ENCODE data around the gene PTPN5. TPM values are rescaled to one million over a fixed set of nuclear protein-coding genes. Genes with fewer than 3 reads are reported as not detected.

The PTPN5 gene
- total RNA-seq, 1 experiment from 2014 or later = 1.4 TPM

- TF ChIP-seq, protein P1, sequence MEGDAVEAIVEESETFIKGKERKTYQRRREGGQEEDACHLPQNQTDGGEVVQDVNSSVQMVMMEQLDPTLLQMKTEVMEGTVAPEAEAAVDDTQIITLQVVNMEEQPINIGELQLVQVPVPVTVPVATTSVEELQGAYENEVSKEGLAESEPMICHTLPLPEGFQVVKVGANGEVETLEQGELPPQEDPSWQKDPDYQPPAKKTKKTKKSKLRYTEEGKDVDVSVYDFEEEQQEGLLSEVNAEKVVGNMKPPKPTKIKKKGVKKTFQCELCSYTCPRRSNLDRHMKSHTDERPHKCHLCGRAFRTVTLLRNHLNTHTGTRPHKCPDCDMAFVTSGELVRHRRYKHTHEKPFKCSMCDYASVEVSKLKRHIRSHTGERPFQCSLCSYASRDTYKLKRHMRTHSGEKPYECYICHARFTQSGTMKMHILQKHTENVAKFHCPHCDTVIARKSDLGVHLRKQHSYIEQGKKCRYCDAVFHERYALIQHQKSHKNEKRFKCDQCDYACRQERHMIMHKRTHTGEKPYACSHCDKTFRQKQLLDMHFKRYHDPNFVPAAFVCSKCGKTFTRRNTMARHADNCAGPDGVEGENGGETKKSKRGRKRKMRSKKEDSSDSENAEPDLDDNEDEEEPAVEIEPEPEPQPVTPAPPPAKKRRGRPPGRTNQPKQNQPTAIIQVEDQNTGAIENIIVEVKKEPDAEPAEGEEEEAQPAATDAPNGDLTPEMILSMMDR (conservative IDR thresholded peaks at IDR 0.05) = no peak
- Histone ChIP-seq H3T11ph (ENCODE audit: low read length) (no peak overlapping the region), H3K14ac (ENCODE audit: insufficient read depth, low read length) (no peak overlapping the region), H2BK20ac (ENCODE audit: low read depth, low read length, poor library complexity, severe bottlenecking) (no peak overlapping the region), H3K27ac (ENCODE audit: insufficient read length, low read depth, low read length) (no peak overlapping the region), H2BK120ac (ENCODE audit: low read depth, low read length, poor library complexity, severe bottlenecking) (no peak overlapping the region), H3K56ac (ENCODE audit: insufficient read length, low read depth, low read length) (no peak overlapping the region), H3K9ac (ENCODE audit: extremely low read depth, insufficient read length, low read length) (no peak overlapping the region), H4K91ac (ENCODE audit: insufficient read length, low read depth, low read length) (no peak overlapping the region), H3K9me3 (ENCODE audit: control insufficient read depth, low read depth, low read length) (no peaks in the 10 kb centered on the region), H3K27me3 (ENCODE audit: insufficient read depth, low read length) (no peaks in the 10 kb centered on the region), H2AK5ac (ENCODE audit: insufficient read length, low read length) (no peak overlapping the region), H4K20me1 (ENCODE audit: control insufficient read depth, insufficient read depth, insufficient read length) (peaks cover 2% of the 10 kb centered on the region), H2BK15ac (ENCODE audit: low read depth, low read length) (no peak overlapping the region), H3K23me2 (ENCODE audit: insufficient read length, low read depth, low read length, poor library complexity, severe bottlenecking) (no peaks in the 10 kb centered on the region), H3K4me1 (ENCODE audit: insufficient read depth, low read length) (0 out of 2 replicates have a peak, but pooled peaks cover 2% of the 10 kb centered on the region), H3K4me2 (ENCODE audit: insufficient read depth, insufficient read length, low read length) (no peak overlapping the region), H4K8ac (replicated peaks; ENCODE audit: insufficient read length, low read depth, low read length) (no peak overlapping the region), H3K23ac (ENCODE audit: insufficient read length, low read depth, low read length) (no peak overlapping the region), H3K79me2 (ENCODE audit: insufficient read depth, low read length) (no peaks in the 10 kb centered on the region), H3K4ac (ENCODE audit: low read depth, low read length) (no peak overlapping the region), H2BK12ac (ENCODE audit: insufficient read length, low read depth, low read length) (no peak overlapping the region), H2AFZ (ENCODE audit: low read length) (no peak overlapping the region), H2BK5ac (ENCODE audit: insufficient read length, low read length) (no peak overlapping the region), H3K79me1 (ENCODE audit: insufficient read depth, low read depth, low read length, poor library complexity, severe bottlenecking) (no peaks in the 10 kb centered on the region), H4K5ac (ENCODE audit: insufficient read length, low read depth, low read length) (no peak overlapping the region), H3K18ac (ENCODE audit: insufficient read length, low read depth, low read length) (no peak overlapping the region)
- Mint-ChIP-seq H3K27ac (no peak overlapping the region), H3K27me3 (ENCODE audit: low read depth) (peaks cover 12% of the 10 kb centered on the region), H3K9me3 (no peaks in the 10 kb centered on the region; a peak in 1 of 5 replicates), H3K4me3 (no peak overlapping the region), H3K4me1 (peaks cover 31 to 34% of the 10 kb centered on the region in 2 experiments), H3K36me3 (ENCODE audit: insufficient read depth in 1 of 3, low read depth in 3 of 3) (no peaks in the 10 kb centered on the region)
- no CpG with 5 or more reads among the region's 13 CpGs for WGBS (ENCODE audit: extremely low coverage, insufficient read length, low lambda C conversion rate)
- no peak for DNase-seq
Observed at GRCh38 chr11:18771266-18772035, 20.1 kb downstream of the PTPN5 start.

All from H9 (cell line).